NCI-H524 (cell line): ENCODE data around the gene SERHL2.
A peak's percentile ranks its signal among the peaks of the same experiment; 100 is the strongest.
"Not testable (repeated sequence)": the region's sequence is repeated elsewhere in the genome, so short reads cannot be mapped to it uniquely, and the experiment has no call there.

ENCODE experiments used
- DNase-seq, 2 experiments: peaks; one replicate each; lab custom pipeline; 2025; lab: John Stamatoyannopoulos, UW

Gene SERHL2

GRCh38 chr22:42607641-42608040 lies 53.9 kb downstream of the SERHL2 start:
- DNase-seq = not testable (repeated sequence)

DNA sequence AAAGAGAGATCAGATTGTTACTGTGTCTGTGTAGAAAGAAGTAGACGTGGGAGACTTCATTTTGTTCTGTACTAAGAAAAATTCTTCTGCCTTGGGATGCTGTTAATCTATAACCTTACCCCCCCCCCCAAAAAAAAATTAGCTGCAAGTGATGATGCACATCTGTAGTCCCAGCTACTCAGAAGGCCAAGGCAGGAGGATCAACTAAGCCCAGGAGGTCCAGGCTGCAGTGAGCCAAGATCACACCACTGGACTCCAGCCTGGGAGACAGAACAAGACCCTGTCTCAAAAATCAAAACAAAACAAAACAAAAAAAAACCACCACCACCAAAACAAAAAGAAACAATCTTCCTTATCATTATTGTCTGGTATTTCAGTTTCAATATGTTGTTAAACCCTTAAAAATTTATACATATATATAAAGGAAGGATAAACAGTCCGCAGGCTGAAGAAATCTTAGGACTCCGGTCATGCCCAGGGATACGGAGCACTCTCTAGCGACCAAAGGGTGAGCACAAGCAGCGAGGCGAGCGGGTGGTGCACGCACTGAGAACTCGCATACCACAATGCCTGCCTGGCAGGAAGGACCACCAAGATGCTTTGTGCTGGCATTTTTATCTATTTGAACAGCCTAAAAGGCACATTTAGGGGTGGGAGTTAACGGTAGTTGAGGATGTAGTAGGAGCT lies 54.5 kb downstream of the SERHL2 start:
- DNase-seq = no peak

DNA sequence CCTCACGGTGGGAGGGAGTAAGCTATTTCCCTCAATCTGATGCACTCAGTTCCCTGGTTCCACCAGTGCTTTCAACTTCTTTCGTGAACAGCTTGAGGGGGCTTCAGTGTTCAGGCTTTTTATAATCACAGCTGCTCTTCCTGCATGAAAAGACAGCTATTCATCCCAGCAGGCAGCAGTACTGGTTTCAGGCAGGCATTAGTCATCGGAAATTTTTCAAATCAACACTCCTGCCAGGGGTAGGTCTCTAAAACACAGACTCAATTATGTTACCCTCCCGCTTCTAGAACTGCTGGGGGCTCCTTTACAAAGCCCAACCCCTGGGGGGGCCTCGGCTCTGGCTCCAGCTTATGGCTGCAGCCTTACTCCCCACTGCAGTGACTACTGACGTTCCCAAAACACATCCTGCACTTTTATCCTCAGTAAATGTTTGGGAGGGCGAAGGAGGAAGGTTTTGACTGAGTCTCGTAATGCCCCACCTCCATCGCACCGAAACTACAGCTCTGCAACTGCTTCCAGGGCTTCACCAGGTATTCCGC lies 55.1 kb downstream of the SERHL2 start:
- DNase-seq = no peak

GRCh38 chr22:42610186-42610585 lies 56.4 kb downstream of the SERHL2 start:
- no peak for DNase-seq

DNA sequence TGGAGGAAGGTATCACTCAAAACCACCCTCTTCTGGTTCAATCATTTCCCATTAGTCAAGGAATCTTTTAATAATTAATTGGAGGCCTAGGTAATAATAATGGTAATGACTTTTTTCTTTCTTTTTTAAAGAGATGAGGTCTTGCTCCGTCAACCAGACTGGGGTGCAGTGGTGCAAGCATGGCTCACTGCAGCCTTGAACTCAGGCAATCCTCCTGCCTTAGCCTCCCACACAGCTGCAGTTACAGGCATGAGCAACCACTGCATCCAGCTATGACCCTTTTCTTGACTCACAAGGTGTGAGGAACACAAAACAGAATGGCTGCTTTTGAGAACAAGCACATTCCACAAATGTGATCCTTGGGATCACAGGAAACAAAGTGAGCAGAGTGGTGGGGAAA lies 57.3 kb downstream of the SERHL2 start:
- no peak for DNase-seq

- DNase-seq = no peak
Observed at GRCh38 chr22:42612336-42612735, 58.6 kb downstream of the SERHL2 start.

DNA sequence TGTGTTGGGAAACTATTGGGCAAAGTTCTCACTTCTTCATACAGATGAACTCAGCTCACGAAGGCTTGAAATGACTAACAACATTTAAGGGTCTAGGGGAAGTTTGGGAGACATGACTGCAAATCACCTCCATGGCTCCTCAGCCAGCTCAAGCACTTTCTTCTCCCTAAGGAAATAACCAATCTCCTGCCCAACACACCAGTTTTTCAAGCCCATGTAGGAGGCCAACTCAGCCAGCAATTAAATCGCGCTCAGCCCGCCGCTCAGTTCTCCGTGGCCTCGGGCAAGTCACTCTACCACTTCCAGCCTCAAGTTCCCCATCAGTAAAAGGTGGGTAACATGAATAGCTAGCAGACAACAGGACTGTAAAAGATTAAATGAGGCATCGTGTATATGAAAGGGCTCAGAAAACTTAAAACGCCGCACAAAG lies 60.1 kb downstream of the SERHL2 start:
- no peak for DNase-seq

DNA sequence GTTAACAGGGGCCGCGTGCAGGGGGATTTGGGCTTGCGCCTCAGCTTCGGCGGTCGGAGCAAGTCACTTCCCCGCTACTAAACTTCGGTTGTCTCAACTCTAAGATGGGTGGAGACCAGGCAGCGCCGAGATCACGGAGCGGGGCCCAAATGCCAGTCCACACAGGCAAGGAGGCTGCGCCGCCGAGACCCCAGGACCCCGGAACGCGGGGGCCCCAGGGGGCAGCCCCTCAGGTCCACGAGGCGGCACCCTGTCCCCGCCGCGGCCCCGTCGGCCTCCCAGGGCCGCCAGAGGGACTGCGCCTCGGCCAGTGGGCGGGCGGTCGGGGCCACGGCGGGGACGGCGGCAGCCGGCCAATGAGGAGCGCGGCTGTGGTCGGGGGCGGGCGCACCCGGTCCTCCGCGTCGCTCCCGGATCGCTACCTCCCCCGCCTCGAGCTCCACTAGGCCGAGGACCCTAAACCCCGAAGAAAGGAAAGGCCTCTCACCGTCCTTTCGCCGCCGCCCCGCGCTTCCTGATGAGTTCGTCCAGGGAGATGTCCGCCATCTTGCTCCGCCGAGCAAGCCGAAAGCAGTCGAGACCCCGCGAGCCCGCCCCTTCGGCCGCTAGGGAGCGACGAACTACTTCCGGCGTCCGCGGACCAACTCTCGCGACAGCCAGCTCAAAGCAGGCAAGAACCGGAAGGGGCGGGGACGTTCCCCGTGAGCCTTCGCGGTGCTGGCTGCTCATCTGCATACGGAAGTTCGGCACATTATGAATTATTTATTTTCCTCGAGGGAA lies 60.7 kb downstream of the SERHL2 start, which contains the start of gene POLDIP3:
Gene POLDIP3, minus strand, starts transcription at position 572 of the 780 bp plus-strand sequence. Its CDS starts 26 bp downstream, at position 546.
- DNase-seq = peak; percentile 93 to 99

GRCh38 chr22:42615092-42615859 lies 61.5 kb downstream of the SERHL2 start:
- DNase-seq = peak; percentile 96

DNA sequence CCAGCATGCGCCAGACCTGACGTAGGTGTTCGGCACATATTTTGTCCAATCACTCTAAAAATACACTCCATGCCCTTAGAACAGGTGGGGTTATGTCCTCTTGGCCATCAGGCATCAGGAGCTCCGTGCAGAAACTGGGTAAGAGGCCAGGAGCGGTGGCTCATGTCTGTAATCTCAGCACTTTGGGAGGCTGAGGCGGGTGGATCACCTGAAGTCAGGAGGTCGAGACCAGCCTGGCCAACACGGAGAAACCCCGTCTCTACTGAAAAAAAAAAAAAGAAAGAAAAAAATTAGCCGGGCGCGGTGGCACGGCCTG lies 62.1 kb downstream of the SERHL2 start:
- peak in 1 of 2 experiments; percentile 55 for DNase-seq

GRCh38 chr22:42617155-42617983 lies 63.6 kb downstream of the SERHL2 start:
- DNase-seq = no peak

GRCh38 chr22:42619261-42620063 lies 65.7 kb downstream of the SERHL2 start:
- DNase-seq = no peak

DNA sequence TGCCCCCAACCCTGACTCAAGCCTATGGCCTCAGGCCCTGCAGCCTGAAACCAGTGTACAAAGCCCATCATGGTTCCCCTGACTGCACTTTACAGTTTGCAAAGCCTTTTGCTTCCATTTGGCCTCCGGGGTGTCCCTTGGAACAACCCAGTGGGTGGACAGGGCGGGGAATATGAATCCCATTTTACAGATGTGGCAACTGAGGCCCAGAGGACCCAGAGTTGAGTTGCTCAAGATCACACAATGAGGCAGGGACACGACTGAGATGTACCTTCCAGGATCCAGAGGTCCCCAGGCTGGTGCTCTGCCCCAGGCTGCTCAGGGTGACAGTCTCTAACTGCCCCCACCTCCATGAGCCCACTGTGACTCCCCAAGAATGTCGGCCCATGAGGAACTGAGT lies 66.3 kb downstream of the SERHL2 start:
- DNase-seq = no peak

- peak in 1 of 2 experiments; percentile 62 for DNase-seq
Observed at GRCh38 chr22:42621505-42622002, 67.8 kb downstream of the SERHL2 start.

- no peak for DNase-seq
Observed at GRCh38 chr22:42622061-42622710, 68.4 kb downstream of the SERHL2 start.

- DNase-seq = no peak
Observed at GRCh38 chr22:42623301-42623751, 69.6 kb downstream of the SERHL2 start.
